IPS-NIHi7 (cell line): ENCODE results near the gene STX12.
"Not testable (repeated sequence)": the region's sequence is repeated elsewhere in the genome, so short reads cannot be mapped to it uniquely, and the experiment has no call there.

Experiments
- DNase-seq: peaks from one replicate; pipeline ENCODE4 v3.0.0; 2012; ENCODE audit warnings: mixed read lengths; ENCODE audit errors: extremely low spot score

STX12 gene

DNA sequence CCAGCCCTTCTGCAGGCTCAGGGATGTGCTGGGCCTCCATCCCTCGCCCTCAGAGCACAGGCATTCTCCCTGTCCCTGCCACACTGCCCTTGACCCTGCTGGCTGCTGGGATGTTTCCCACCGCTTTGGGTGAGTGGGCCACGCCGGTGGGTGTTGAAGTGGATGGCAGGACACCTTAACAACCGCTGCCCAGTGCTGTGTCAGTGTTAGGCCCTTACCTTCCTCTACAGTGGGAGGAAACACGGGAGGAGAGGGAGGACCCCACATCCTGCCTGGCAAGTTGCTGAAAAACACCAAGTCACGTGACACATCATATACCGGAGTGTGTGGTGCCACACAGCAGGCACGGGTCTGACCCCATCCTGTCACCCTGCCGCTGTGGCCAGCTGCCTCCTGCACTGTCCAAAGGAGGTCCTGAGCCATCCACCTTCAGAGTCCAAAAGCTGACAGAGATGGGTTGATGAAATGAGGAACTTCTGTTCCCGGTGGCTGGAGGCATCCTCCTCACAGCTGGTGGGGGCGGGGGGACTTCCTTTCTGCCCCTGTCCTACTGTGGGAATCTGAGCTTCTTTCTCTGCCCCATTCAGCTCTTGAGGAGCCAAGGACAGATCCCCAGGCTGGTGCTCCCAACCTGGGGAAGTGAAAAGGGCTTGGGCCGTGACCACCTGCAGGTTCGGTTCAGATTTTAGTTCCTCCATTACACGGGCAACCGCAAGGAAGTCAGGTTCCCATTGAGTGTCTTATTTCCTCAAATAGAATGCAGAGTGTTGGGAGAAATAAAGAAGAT is 96.1 kb downstream of the STX12 start:
- DNase-seq = no peak

DNA sequence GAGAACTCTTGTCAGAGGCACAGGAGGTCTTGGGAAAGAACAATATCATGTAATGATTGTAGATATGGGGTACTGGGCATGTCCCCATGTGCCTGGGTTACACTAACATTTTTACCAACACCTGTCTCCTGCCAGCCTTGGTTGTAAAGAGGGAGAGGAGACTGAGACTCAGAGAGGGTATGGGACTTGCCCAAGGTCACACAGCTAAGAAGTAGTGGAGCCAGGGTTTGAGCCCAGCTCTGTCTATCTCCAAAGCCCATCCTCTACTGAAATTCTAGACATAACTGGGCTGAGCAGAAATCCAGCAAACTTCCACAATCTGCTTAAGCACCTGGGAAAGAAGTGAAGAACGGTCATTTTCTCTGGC is 96.7 kb downstream of the STX12 start:
- no peak for DNase-seq

DNA sequence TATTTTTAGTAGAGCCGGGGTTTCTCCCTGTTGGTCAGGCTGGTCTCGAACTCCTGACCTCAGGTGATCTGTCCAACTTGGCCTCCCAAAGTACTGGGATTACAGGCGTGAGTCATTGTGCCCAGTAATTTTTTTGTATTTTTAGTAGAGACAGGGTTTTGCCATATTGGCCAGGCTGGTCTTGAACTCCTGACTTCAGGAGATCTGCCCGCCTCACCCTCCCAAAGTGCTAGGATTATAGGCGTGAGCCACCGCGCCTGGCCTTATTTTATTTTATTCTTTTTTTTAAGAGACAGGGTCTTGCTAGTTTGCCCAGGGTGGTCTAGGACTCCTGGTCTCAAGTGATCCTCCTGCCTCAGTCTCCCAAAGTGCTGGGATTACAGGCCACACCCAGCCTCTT is 98.1 kb downstream of the STX12 start:
- DNase-seq = not testable (repeated sequence)

DNA sequence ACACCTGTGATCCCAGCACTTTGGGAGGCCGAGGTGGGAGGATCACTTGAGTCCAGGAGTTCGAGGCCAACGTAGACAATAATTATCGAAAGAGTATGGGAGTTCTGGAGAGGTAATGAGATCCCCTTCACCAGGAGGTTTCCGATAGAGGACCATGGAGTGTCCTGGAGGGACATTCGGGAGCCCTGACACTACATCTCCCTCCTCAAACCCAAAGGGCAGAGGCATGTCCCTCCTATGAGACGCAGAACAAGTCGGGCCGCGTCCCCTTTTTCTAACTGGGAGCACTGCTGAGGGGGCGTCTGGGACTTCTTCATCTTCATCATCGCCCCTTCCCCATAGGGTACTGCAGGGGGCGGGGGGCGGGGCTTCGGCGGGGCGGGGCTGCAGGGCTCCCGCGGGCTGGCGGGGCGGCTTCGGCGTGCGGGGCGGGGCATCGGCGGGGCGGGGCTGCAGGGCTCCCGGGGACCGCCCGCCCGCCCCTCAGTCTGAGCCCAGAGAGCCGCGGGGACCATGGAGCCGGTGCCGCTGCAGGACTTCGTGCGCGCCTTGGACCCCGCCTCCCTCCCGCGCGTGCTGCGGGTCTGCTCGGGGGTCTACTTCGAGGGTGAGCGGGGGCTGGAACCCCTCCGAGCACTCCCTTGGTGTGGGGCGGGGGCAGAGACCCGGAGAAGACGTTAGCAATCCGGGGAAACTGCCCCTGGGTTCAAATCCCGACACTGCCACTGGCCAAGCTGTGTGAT is 99.2 kb downstream of the STX12 start, which contains the start of gene THEMIS2:
Gene THEMIS2, plus strand, starts transcription at position 486 of the 743 bp plus-strand sequence. Its CDS starts 28 bp downstream, at position 514.
- peak; percentile 98 for DNase-seq

DNA sequence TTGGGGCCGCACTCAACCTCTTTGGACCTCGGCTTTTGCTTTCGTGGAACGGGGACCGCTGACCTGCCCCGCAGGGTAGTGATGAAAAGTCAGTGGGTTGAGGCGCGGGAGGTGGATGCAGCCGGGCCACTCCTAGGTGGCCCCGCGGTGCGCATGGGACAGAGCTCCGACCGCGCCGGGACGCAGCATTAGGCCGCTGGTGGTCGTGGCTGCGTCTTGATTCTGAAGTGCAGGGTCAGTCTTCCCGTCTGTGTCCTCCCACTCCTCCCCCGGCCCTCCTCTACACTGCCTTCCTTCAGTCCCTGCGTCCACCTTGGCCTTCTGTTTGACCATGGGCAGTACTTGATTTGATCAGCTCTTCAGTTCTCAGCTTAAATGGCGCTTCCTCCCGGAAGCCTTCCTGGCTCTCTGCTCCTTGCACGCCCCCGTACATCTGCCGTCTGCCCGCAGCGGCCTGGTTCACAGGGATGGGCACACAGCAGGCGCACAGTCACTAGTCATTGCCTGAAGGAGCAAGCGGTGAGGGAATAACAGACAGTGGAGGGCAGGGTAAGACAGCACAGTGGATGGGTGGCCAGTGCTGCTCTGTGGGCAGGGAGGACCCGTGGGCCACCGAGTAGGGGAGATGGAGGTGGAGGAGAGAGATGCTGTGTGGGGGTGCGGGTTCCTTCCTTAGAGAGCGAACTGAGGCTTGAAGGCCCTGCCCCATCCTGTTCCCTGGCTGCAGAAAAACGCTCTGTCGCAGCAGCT is 100.0 kb downstream of the STX12 start:
- peak; percentile 54 for DNase-seq

DNA sequence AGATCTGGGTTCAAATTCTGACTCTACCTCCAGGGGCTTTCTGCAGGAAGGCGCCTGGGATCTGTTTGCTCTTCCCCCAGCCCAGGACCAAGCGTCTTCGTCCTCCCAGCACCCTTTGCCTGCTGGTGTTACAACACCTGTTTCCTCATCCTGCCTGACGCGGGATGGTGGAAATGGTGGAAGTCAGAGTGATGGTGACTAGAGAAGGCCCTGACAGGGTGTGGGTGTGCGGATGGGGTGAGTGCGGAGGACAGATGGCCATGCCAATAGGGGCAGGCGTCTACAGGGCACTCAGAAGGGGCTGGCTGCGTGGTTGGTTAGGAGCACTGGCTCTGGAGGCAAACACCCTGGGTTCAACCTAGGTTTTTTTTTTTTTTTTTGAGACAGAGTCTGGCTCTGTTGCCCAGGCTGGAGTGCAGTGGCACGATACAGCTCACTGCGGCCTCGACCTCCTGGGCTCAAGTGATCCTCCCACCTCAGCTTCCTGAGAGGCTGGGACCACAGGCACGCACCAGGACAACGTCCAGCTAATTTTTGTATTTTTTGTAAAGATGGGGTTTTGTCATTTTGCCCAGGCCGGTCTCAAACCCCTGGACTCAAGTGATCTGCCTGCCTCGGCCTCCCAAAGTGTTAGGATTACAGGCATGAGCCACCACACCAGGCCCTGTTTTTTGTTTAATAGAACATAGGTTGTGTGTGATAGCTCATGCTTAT is 100.8 kb downstream of the STX12 start:
- DNase-seq = no peak
